Neuronal stem cell (in vitro differentiated cells): ENCODE data around the gene NMBR.
A peak's percentile ranks its signal among the peaks of the same experiment; 100 is the strongest.

ENCODE experiments used
- DNase-seq: peaks from one replicate; pipeline ENCODE4 v3.0.0-alpha.2; 2013; ENCODE audit warnings: low spot score
- H2AFZ ChIP-seq: one replicate; pipeline ENCODE4 v1.6.1; 2013; ENCODE audit warnings: mild to moderate bottlenecking, low read length, inconsistent platforms
- H2AK5ac ChIP-seq: 2 replicates; pipeline ENCODE4 v1.6.1; 2013; ENCODE audit warnings: low read depth, mild to moderate bottlenecking, inconsistent platforms, low read length, moderate library complexity, mixed read lengths
- H2BK120ac ChIP-seq: 2 replicates; pipeline ENCODE4 v1.6.1; 2013; ENCODE audit warnings: low read depth, mild to moderate bottlenecking, inconsistent platforms, low read length, moderate library complexity, mixed read lengths
- H2BK12ac ChIP-seq: one replicate; pipeline ENCODE4 v1.6.1; 2013; ENCODE audit warnings: low read length, inconsistent platforms
- H2BK15ac ChIP-seq: 2 replicates; pipeline ENCODE4 v1.6.1; 2013; ENCODE audit warnings: mild to moderate bottlenecking, low read length, inconsistent platforms, mixed read lengths
- H2BK5ac ChIP-seq: one replicate; pipeline ENCODE4 v1.6.1; 2013; ENCODE audit warnings: inconsistent platforms, mild to moderate bottlenecking, low read length, moderate library complexity
- H3K14ac ChIP-seq: one replicate; pipeline ENCODE4 v1.6.1; 2013; ENCODE audit warnings: low read length, inconsistent platforms
- H3K18ac ChIP-seq: 2 replicates; pipeline ENCODE4 v1.6.1; 2013; ENCODE audit warnings: low read length, inconsistent platforms
- H3K23ac ChIP-seq: 2 replicates; pipeline ENCODE4 v1.6.1; 2013; ENCODE audit warnings: low read depth, mild to moderate bottlenecking, mixed read lengths, low read length, inconsistent platforms; ENCODE audit not compliant: poor library complexity
- H3K27ac ChIP-seq: replicated peaks from 3 replicates; pipeline ENCODE4 v1.5.1; 2013; ENCODE audit warnings: low read length, inconsistent platforms
- H3K27me3 ChIP-seq, 3 experiments: 2 replicates each; pipeline ENCODE4 v1.6.1; 2013; ENCODE audit warnings: low read length in 3 of 3, mild to moderate bottlenecking in 2 of 3, inconsistent platforms in 1 of 3, low read depth in 1 of 3, mixed read lengths in 1 of 3, moderate library complexity in 1 of 3; ENCODE audit not compliant: control insufficient read depth in 3 of 3, insufficient read depth in 3 of 3
- H3K36me3 ChIP-seq, 2 donors: replicated peaks in 1 of 2; 2 replicates each; pipeline ENCODE4 v1.6.1; 2013; ENCODE audit warnings: low read length in 2 of 2; ENCODE audit not compliant: control insufficient read depth in 2 of 2, insufficient read depth in 2 of 2
- H3K4ac ChIP-seq: 2 replicates; pipeline ENCODE4 v1.6.1; 2013; ENCODE audit warnings: inconsistent platforms, mild to moderate bottlenecking, low read length, moderate library complexity
- H3K4me1 ChIP-seq, 2 donors: 1 replicate in 1 of 2; 2 replicates in 1 of 2; pipeline ENCODE4 v1.6.1; 2013; ENCODE audit warnings: low read length in 2 of 2, low read depth in 1 of 2; ENCODE audit not compliant: control insufficient read depth in 2 of 2, insufficient read depth in 1 of 2
- H3K4me2 ChIP-seq: one replicate; pipeline ENCODE4 v1.6.1; 2013; ENCODE audit warnings: mild to moderate bottlenecking, low read length, inconsistent platforms; ENCODE audit not compliant: insufficient read depth, poor library complexity, severe bottlenecking
- H3K4me3 ChIP-seq, 2 donors: 2 replicates each; pipeline ENCODE4 v1.5.1; 2013; ENCODE audit warnings: low read length in 2 of 2, mild to moderate bottlenecking in 2 of 2, inconsistent platforms in 1 of 2, moderate library complexity in 1 of 2
- H3K79me1 ChIP-seq: one replicate; pipeline ENCODE4 v1.6.1; 2013; ENCODE audit warnings: low read depth, mild to moderate bottlenecking, inconsistent platforms, low read length, moderate library complexity
- H3K9ac ChIP-seq: one replicate; pipeline ENCODE4 v1.6.1; 2013; ENCODE audit warnings: mild to moderate bottlenecking, low read depth, low read length, inconsistent platforms; ENCODE audit not compliant: poor library complexity
- H3K9me3 ChIP-seq, 2 donors: replicated peaks in 1 of 2; 2 replicates each; pipeline versions ENCODE3 to v1.6.1; 2013; ENCODE audit warnings: low read length in 2 of 2, mild to moderate bottlenecking in 2 of 2, inconsistent platforms in 1 of 2, low read depth in 1 of 2, mixed read lengths in 1 of 2, moderate library complexity in 1 of 2; ENCODE audit not compliant: control insufficient read depth in 2 of 2, insufficient read depth in 1 of 2
- H4K8ac ChIP-seq: one replicate; pipeline ENCODE4 v1.6.1; 2013; ENCODE audit warnings: low read depth, mild to moderate bottlenecking, inconsistent platforms, low read length, moderate library complexity
- H4K91ac ChIP-seq: one replicate; pipeline ENCODE4 v1.6.1; 2013; ENCODE audit warnings: low read length, low read depth, mild to moderate bottlenecking, inconsistent platforms; ENCODE audit not compliant: poor library complexity
- WGBS, 2 donors: extraction: QIAGEN DNeasy Blood & Tissue Kit; methylation state at CpG; one replicate each; pipeline ENCODE4 v1.1.7; 2013; ENCODE audit warnings: missing lambda C conversion rate in 2 of 2, mixed read lengths in 1 of 2; ENCODE audit not compliant: insufficient read length in 2 of 2, insufficient replicate concordance in 1 of 2; ENCODE audit errors: extremely low coverage in 2 of 2; 5-methylcytosine and 5-hydroxymethylcytosine counted together

NMBR gene

DNA sequence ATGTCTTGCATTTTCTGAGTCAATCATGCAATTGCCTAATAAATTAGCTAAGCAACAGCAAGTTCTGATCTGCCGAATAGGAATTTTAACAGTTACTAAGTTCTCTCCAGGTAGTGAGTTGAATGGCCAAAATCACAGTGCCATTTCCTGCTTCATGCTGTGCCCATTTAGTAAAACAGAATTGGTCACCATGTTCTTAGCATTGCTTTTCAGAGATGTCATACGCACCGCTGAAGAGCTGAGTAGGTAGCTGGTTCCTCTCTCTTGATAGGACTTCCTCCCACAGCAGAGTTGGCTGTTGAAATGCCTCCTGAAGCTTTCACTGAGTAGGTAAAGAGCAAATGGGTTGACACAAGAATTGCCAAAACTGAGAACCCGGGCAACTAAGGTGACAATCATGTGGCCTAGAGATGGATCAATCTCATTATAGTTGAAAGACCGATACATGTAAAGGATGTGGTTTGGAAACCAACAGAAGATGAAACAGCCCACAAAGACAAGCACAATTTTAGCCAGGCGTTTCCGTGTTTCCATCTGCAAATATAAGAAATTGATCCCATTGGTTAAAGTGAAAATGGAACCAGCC is 71.3 kb downstream of the NMBR start:
- no peak overlapping the region for H2BK12ac ChIP-seq
- WGBS, 2 donors, result no CpG with 5 or more reads among the region's 7 CpGs

DNA sequence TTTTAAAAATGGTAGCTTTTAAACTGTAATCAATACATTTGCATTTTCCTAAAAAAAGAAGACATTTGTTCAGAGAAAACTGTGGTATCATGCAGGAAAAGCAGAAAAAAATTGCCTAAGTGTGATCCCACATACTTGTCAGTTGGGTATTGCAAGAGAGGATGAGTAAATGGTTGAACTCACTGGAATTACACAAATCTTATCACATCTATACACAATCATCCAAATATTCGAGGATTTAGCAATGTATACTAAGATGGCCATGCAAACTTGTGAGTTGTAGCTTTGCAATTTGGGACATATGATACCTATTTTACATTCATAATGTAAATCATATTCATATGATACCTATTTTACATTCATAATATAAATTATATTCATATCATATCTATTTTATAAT is 72.4 kb downstream of the NMBR start:
- Histone ChIP-seq H2AFZ (no peak overlapping the region), H2AK5ac (no peak overlapping the region), H3K9me3 (no peaks in the 10 kb centered on the region), H3K23ac (no peak overlapping the region), H3K4ac (no peak overlapping the region), H2BK5ac (no peak overlapping the region), H3K18ac (no peak overlapping the region), H3K4me2 (no peak overlapping the region), H4K8ac (no peak overlapping the region), H2BK15ac (no peak overlapping the region), H2BK12ac (no peak overlapping the region), H3K36me3 (no peaks in the 10 kb centered on the region), H4K91ac (no peak overlapping the region), H3K4me1 (no peaks in the 10 kb centered on the region), H2BK120ac (no peak overlapping the region), H3K27ac (no peak overlapping the region), H3K4me3 (no peak overlapping the region), H3K27me3 (no peaks in the 10 kb centered on the region), H3K79me1 (no peaks in the 10 kb centered on the region), H3K9ac (no peak overlapping the region), H3K14ac (no peak overlapping the region)
- DNase-seq, result no peak
- no CpG with 5 or more reads among the region's 1 CpG for WGBS, 2 donors

More for the DNA sequence above, 71.3 kb downstream of the NMBR start:
- no peak overlapping the region for H3K14ac ChIP-seq
- H3K9me3 ChIP-seq, result no peaks in the 10 kb centered on the region
- H3K23ac ChIP-seq, result no peak overlapping the region
- H2BK15ac ChIP-seq, result no peak overlapping the region
- H2AK5ac ChIP-seq, result no peak overlapping the region
- no peak overlapping the region for H3K27ac ChIP-seq
- H3K4me2 ChIP-seq, result no peak overlapping the region
- H3K27me3 ChIP-seq, result no peaks in the 10 kb centered on the region
- no peak overlapping the region for H3K9ac ChIP-seq
- H3K18ac ChIP-seq, result no peak overlapping the region
- no peaks in the 10 kb centered on the region for H3K36me3 ChIP-seq
- H4K8ac ChIP-seq, result no peak overlapping the region
- no peak overlapping the region for H2BK120ac ChIP-seq
- peak overlapping the region; percentile 38 for H2AFZ ChIP-seq
- peaks cover 0 to under 1% of the 10 kb centered on the region in 2 donors for H3K4me1 ChIP-seq
- H2BK5ac ChIP-seq, result no peak overlapping the region
- H3K4ac ChIP-seq, result no peak overlapping the region
- H4K91ac ChIP-seq, result no peak overlapping the region
- no peak overlapping the region for H3K4me3 ChIP-seq
- no peak for DNase-seq
- H3K79me1 ChIP-seq, result no peaks in the 10 kb centered on the region

DNA sequence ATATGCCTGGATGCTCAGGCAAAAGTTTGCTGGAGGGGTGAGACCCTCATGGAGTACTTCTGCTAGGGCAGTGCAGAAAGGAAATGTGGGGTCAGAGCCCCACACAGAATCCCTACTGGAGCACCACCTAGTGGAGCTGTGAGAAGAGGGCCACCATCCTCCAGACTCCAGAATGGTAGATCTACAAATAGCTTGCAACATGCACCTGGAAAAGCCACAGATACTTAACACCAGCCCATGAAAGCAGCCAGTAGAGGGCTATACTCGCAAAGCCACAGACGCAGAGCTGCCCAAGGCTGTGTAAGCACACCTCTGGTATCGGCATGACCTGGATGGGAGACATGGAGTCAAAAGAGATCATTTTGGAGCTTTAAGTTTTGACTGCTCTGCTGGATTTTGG is 74.9 kb downstream of the NMBR start:
- Histone ChIP-seq H2BK12ac (no peak overlapping the region), H3K4me3 (no peak overlapping the region), H3K27ac (no peak overlapping the region), H3K4ac (no peak overlapping the region), H3K9me3 (no peaks in the 10 kb centered on the region), H3K4me2 (no peak overlapping the region), H3K23ac (no peak overlapping the region), H3K36me3 (no peaks in the 10 kb centered on the region), H2AK5ac (no peak overlapping the region), H3K18ac (no peak overlapping the region), H2BK5ac (no peak overlapping the region), H3K79me1 (no peaks in the 10 kb centered on the region), H3K27me3 (no peaks in the 10 kb centered on the region), H4K91ac (no peak overlapping the region), H3K14ac (no peak overlapping the region), H3K4me1 (no peaks in the 10 kb centered on the region), H2BK15ac (no peak overlapping the region), H2AFZ (no peak overlapping the region), H2BK120ac (no peak overlapping the region), H3K9ac (no peak overlapping the region), H4K8ac (no peak overlapping the region)
- WGBS, 2 donors, result no CpG with 5 or more reads among the region's 3 CpGs
- DNase-seq, result no peak

DNA sequence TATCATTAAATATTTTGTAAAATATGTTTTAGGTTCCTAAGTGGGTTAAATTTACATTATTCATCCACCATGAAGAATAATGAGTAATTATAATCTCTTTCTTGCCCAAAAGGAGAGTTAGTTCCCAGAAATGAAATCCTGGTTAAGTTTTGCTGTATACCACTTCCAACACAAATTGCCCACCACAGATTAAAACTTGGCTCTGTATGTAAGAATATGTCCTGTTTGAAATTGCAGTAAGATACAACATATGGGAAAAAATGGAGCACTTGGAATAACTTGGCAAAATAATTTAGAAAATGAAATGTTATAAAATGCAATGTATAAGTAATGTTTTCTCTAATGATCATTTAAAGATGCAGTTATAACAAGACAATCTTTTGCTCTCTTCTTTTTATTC is 78.5 kb downstream of the NMBR start:
- no peak overlapping the region for H2AFZ ChIP-seq
- H3K14ac ChIP-seq, result no peak overlapping the region
- H3K23ac ChIP-seq, result no peak overlapping the region
- H3K36me3 ChIP-seq, result no peaks in the 10 kb centered on the region
- H3K79me1 ChIP-seq, result no peaks in the 10 kb centered on the region
- no peaks in the 10 kb centered on the region for H3K4me1 ChIP-seq
- no peak overlapping the region for H3K18ac ChIP-seq
- H2BK12ac ChIP-seq, result no peak overlapping the region
- no peak overlapping the region for H2BK15ac ChIP-seq
- H2BK120ac ChIP-seq, result no peak overlapping the region
- H2BK5ac ChIP-seq, result no peak overlapping the region
- H3K4me3 ChIP-seq, result no peak overlapping the region
- H3K4me2 ChIP-seq, result no peak overlapping the region
- H3K27me3 ChIP-seq, result no peaks in the 10 kb centered on the region
- no peaks in the 10 kb centered on the region for H3K9me3 ChIP-seq
- H4K91ac ChIP-seq, result no peak overlapping the region
- no peak overlapping the region for H3K27ac ChIP-seq
- no peak overlapping the region for H3K9ac ChIP-seq
- H4K8ac ChIP-seq, result no peak overlapping the region
- no peak overlapping the region for H3K4ac ChIP-seq
- no peak for DNase-seq
- no peak overlapping the region for H2AK5ac ChIP-seq
